Activated T-cell treated with anti-CD3 and anti-CD28 coated beads, Interleukin-2, amount 50 U/mL, for 4 hours (primary cell): ENCODE measurements around the gene ENPP6. TPM values are rescaled to one million over a fixed set of nuclear protein-coding genes. Genes with fewer than 3 reads are reported as not detected.
"Not testable (repeated sequence)": the region's sequence is repeated elsewhere in the genome, so short reads cannot be mapped to it uniquely, and the experiment has no call there.

Experiments
- ATAC-seq, 2 donors: fragments of 200-7000 bp; cut with Tn5 transposase; one replicate each; pipeline ENCODE4 v1.10.0; 2021
- DNase-seq: peaks from one replicate; pipeline ENCODE4 v3.0.0-alpha.2; 2020
- H3K27me3 Mint-ChIP-seq: one replicate; pipeline ENCODE4 v1.8.0; 2021; ENCODE audit warnings: low read depth, mixed read lengths
- H3K36me3 Mint-ChIP-seq: one replicate; pipeline ENCODE4 v1.8.0; 2022; ENCODE audit warnings: mixed read lengths; ENCODE audit not compliant: insufficient read depth
- H3K4me1 Mint-ChIP-seq: one replicate; pipeline ENCODE4 v1.8.0; 2021; ENCODE audit warnings: low read depth, mixed read lengths
- H3K4me3 Mint-ChIP-seq: one replicate; pipeline ENCODE4 v1.8.0; 2021; ENCODE audit warnings: mild to moderate bottlenecking, moderate library complexity, mixed read lengths
- H3K9me3 Mint-ChIP-seq: one replicate; pipeline ENCODE4 v1.8.0; 2021; ENCODE audit warnings: mixed read lengths
- total RNA-seq, 3 donors: library from RNA; stranded (reverse); gene quantifications; one replicate each; pipeline ENCODE4 v1.2.1, GENCODE V29; 2021

ENPP6 gene
- total RNA-seq, 3 donors from 2014 or later = 0.11 TPM; not detected in 2

DNA sequence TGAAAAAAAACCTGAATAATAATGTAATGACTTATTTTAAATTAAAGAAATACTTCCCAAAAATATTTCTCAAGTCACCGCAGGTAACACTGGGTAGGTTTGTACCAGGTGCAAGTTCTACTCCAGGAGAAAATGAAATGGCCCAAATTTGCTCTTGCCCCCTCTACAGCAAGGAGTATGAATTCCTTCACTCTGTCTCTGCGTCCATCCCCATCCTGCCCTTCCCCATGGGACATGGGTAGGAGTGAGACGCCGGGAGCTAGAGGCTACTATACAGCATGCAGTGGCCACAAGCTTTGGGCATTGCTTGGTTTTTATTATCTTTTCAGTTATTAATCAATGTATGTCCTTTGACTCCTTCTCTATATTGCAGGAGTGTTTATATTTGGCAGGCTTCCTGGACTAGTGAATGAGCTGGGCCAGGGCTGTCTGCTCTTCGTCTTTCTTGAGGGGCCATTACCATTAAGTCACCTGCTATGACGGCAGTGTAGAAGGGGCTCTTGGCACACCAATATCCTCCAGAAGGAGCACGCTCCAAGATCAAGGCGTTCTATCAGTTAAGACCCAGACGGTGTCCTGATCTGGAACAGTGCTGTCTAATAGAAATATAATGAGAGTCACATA lies 149.6 kb downstream of the ENPP6 start:
- peaks cover 10% of the 10 kb centered on the region for H3K9me3 Mint-ChIP-seq
- DNase-seq = no peak
- no peaks in the 10 kb centered on the region for H3K36me3 Mint-ChIP-seq
- ATAC-seq = no peak
- peaks cover 27% of the 10 kb centered on the region for H3K27me3 Mint-ChIP-seq
- no peaks in the 10 kb centered on the region for H3K4me1 Mint-ChIP-seq
- no peak overlapping the region for H3K4me3 Mint-ChIP-seq

DNA sequence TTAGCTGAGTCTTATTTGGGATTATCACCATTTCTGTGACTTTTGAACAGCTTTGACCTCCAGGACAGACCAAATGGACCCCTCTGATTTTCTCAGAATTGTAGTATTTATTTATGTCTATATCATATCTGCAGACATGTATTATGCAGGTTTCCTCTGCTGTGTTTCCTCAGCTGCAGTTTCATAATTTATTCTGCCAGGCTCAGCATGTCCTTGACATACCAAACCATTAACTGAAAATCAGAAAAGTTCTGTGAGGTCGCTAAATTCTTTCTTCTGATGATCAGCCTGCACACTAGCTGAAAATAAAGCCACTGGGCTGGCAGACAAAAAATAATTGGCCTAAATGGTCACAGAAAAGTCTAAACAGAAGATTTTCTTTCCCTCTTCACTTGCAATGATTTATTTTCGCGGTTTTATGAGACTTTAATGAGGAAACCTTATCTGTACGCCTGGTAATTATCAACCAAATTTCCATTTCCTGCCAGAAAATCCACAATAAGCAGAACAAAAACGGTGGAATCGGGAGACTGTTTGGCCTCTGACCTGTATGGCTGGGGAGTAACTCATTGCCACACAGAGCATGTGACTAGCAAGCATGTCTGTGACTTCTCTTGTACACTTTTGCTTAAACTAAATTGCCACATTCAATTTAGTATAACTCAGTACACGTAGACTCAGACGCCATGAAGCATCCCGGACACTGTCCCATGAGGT lies 150.9 kb downstream of the ENPP6 start:
- Mint-ChIP-seq H3K36me3 (no peaks in the 10 kb centered on the region), H3K4me1 (no peaks in the 10 kb centered on the region), H3K4me3 (no peak overlapping the region), H3K9me3 (peaks cover 2% of the 10 kb centered on the region), H3K27me3 (peaks cover 29% of the 10 kb centered on the region)
- DNase-seq (no peak), ATAC-seq (no peak)

DNA sequence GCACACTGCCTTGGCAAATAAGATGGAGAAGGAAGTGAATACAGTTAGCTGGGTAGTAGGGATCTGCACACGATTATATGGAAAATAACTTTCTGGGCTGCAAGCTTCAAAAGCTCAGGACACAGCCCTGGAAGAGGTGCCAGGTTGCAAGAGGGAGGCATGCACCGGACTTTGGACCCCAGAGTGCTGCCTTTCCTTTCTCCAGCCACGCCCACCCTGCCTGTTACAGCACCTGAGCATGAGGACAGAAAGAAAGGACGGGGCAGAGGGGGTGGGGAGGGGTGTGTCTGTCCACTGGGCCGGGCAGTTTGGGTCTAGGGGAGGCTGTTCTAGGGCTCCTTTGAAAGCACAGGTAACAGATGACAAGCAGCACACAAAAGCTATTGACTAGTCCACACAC lies 152.8 kb downstream of the ENPP6 start:
- no peak overlapping the region for H3K4me3 Mint-ChIP-seq
- no peaks in the 10 kb centered on the region for H3K36me3 Mint-ChIP-seq
- no peaks in the 10 kb centered on the region for H3K4me1 Mint-ChIP-seq
- DNase-seq = no peak
- no peak for ATAC-seq
- no peaks in the 10 kb centered on the region for H3K9me3 Mint-ChIP-seq
- peaks cover 29% of the 10 kb centered on the region for H3K27me3 Mint-ChIP-seq

DNA sequence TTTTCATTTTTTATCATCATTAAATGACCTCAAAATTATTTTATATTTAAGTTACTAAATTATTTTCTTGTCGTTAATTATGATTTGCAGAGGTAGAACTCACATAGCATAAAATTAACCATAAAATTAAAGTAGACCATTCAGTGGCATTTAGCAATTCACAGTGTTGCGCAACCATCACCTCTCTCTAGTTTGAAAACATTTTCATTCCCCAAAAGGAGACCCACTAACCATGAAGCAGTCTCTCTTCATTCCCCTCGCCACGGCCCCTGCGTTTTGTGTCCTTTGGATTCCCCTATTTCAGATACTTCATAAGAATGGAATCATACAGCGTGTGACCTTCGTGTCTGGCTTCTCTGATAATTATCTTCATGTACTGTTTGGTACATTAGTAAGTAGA lies 154.9 kb downstream of the ENPP6 start:
- Mint-ChIP-seq H3K27me3 (peaks cover 22% of the 10 kb centered on the region), H3K4me1 (no peaks in the 10 kb centered on the region), H3K36me3 (no peaks in the 10 kb centered on the region), H3K4me3 (no peak overlapping the region), H3K9me3 (no peaks in the 10 kb centered on the region)
- ATAC-seq = no peak
- no peak for DNase-seq

DNA sequence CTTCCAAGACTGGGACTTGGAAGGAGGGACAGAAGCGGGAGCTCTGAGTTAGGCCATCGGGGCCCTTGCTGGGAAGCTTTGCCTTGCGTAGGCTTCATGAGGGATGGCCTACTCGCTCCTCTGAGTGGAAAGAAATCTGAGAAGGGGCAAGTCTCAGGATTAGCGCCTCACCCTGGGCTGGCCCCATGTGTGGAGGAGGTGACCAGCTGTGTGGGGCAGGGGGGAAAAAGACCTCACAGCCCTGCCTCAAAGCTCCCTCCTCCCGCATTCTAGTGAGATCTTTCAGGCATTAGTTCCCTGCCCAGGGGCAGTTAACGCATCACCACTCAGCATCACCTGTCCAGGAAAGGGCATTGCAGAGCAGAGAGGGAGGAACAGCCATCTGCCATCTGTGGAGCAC lies 156.1 kb downstream of the ENPP6 start:
- Mint-ChIP-seq H3K27me3 (peaks cover 20% of the 10 kb centered on the region), H3K36me3 (no peaks in the 10 kb centered on the region), H3K9me3 (no peaks in the 10 kb centered on the region), H3K4me3 (no peak overlapping the region), H3K4me1 (no peaks in the 10 kb centered on the region)
- DNase-seq (no peak), ATAC-seq (no peak)

DNA sequence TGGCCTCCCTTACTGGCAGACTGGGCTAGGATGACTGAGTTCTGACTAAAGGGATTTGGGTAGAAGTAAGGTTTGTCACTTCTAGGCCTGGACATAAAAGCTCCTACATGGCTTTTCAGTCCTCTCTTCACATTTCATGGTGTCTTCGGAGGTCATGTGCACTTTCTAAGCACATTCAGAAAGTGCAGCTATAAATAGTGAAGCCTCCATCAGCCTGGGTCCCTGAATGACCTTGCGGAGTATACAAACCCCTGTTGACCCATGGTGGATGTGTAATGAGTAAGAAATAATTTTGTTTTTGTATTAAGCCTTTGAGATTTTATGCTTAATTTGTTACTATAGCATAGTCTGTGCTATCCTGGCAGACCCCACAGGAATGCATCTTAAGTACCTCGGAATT lies 158.6 kb downstream of the ENPP6 start:
- Mint-ChIP-seq H3K4me1 (no peaks in the 10 kb centered on the region), H3K27me3 (peaks cover 9% of the 10 kb centered on the region), H3K9me3 (no peaks in the 10 kb centered on the region), H3K4me3 (no peak overlapping the region), H3K36me3 (no peaks in the 10 kb centered on the region)
- ATAC-seq (no peak), DNase-seq (no peak)

DNA sequence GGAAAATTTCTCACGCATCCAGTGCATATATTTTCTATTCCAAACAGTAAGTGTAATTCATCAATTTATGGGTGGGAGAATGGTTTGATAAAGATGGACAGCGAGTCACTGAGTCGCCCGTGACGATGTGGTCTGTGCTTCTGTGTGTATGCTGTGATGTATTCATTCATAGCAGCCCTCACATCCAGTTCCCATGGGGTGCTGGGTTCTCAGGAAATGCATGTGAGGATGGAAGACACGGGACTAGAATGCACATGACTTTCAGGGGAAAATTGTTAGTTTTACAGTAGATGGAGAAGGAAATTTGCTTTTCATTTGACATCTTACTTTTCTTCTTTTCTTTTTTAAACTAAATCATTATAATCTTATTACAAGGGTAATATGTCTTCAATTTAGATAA lies 159.6 kb downstream of the ENPP6 start:
- no peak for DNase-seq
- no peaks in the 10 kb centered on the region for H3K4me1 Mint-ChIP-seq

DNA sequence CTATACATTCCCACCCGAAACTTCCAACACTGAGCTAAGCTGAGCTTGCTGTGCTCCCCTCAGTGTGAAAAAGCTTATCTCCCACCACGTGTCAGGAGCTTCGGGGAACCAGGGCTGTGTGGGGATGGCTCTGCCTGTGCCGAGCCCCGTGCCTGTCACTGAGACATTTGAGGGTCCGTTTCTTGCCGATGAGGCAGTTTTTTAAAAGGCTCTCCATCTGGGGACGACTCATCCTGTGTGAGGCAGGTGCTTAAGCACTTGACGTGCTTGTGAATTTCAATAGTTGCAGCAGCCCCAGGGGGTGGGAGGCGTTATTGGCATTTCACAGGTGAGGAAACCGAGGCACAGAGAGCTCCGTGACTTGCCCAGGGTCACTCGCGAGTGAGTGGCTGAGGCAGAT lies 160.8 kb downstream of the ENPP6 start:
- H3K36me3 Mint-ChIP-seq = no peaks in the 10 kb centered on the region
- ATAC-seq (no peak), DNase-seq (no peak)
- no peaks in the 10 kb centered on the region for H3K4me1 Mint-ChIP-seq
- peaks cover 15% of the 10 kb centered on the region for H3K27me3 Mint-ChIP-seq
- no peak overlapping the region for H3K4me3 Mint-ChIP-seq
- H3K9me3 Mint-ChIP-seq = peaks cover under 1% of the 10 kb centered on the region

More for the DNA sequence above, 159.6 kb downstream of the ENPP6 start:
- ATAC-seq = no peak
- no peaks in the 10 kb centered on the region for H3K9me3 Mint-ChIP-seq
- no peaks in the 10 kb centered on the region for H3K36me3 Mint-ChIP-seq
- H3K4me3 Mint-ChIP-seq = no peak overlapping the region
- peaks cover 9% of the 10 kb centered on the region for H3K27me3 Mint-ChIP-seq

DNA sequence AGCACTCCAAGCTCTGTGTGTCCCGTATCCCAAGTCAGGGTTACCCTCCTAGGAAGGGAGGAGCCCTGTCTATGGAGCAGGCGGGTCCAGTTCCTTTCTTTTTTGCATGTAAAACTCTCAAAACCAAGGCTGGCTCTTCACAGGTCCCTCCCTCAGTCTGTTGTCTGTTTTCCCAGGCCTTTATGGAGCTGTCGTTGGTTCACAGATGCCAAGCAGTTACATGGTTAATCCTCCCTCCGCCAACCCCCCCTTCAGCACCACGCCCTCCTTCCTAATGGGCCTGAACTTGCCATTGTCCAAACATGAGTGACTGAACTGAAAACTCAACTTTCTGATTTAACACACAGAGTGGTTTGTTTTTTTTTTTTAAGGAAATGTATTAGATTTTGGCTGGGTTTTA lies 164.2 kb downstream of the ENPP6 start:
- Mint-ChIP-seq H3K36me3 (no peaks in the 10 kb centered on the region), H3K4me1 (no peaks in the 10 kb centered on the region), H3K4me3 (no peak overlapping the region), H3K9me3 (peaks cover 7% of the 10 kb centered on the region), H3K27me3 (peaks cover 25% of the 10 kb centered on the region)
- ATAC-seq (no peak), DNase-seq (no peak)

DNA sequence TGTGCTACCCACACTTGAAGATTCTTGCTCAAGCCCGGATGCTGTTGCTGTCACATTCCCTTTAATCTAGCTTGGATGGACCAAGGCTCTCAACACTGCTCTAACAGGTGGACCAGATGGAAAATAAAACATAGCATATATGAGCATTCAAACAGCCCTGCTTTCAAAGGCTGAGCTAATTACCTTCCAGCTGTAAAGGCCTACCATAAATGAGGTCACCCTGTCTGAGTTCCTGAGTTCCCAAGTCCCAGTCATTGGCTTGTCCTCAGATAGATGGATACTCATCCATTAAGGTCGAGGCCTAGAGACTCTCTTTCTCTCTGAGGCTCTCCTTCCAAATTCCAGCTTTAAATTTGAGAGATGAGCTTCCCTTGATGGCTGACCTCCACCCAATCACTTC lies 165.1 kb downstream of the ENPP6 start:
- ATAC-seq (no peak), DNase-seq (no peak)
- Mint-ChIP-seq H3K27me3 (peaks cover 26% of the 10 kb centered on the region), H3K4me1 (no peaks in the 10 kb centered on the region), H3K36me3 (no peaks in the 10 kb centered on the region), H3K4me3 (no peak overlapping the region), H3K9me3 (peaks cover 7% of the 10 kb centered on the region)

DNA sequence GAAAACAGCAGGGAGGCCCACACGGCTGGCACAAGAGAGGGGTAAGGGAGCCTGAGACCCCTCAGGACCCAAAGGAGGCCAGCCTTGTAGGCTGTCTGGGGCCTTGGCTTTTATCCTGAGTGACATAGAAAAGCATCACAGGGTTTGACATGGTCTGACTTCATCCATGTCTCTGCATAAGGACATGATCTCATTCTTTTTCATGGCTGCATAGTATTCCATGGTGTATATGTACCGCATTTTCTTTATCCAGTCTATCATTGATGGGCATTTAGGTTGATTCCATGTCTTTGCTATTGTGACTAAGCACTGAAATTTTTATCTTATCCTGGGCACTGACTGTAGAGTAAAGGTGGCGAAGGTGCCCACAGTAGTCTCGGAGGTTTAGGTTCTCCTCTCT lies 166.4 kb downstream of the ENPP6 start:
- H3K27me3 Mint-ChIP-seq = peaks cover 31% of the 10 kb centered on the region
- H3K36me3 Mint-ChIP-seq, DNase-seq, H3K4me3 Mint-ChIP-seq, ATAC-seq, H3K4me1 Mint-ChIP-seq: not testable (repeated sequence)
- peaks cover 19% of the 10 kb centered on the region for H3K9me3 Mint-ChIP-seq

DNA sequence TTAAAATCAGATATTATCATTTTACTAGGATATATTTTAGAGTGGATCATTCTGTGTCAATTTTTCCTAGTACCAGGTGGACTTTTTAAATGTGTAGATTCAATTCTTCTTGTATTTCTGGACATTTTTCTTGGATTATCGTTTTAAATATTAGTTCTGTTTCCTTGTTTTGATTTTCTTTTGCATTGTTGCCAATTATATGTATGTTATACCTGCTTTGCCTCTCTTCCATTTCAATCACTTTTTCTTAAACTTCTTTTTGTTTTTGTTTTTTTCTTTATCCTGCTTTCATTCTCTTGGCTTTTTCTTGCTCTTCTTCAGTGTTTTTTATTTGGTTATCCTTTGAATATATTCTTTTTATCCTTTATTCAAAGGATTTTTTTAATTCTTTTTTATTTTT lies 171.5 kb downstream of the ENPP6 start:
- Mint-ChIP-seq H3K4me3 (no peak overlapping the region), H3K27me3 (peaks cover 17% of the 10 kb centered on the region), H3K36me3 (no peaks in the 10 kb centered on the region), H3K4me1 (no peaks in the 10 kb centered on the region), H3K9me3 (peaks cover 18% of the 10 kb centered on the region)
- ATAC-seq (no peak), DNase-seq (no peak)

DNA sequence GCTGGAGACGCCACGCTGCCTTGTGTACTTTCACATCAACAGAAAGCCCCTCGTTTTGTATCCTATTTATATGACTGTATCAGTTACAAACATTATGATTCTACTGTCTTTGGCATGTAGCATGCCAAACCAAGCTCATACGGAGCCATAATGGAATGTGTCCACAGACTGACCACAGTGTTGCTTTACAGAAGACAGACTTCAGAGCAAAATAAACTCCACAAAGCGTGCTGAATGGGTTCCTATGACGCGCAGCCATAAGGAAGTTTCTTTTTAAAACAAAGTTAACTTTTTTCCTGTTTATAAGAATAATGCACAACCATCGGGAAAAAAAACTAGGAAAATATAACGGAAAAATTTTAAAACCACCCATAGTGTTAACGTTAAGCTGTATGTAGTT lies 176.5 kb downstream of the ENPP6 start:
- peaks cover 6% of the 10 kb centered on the region for H3K9me3 Mint-ChIP-seq
- ATAC-seq (no peak), DNase-seq (no peak)
- peaks cover 3% of the 10 kb centered on the region for H3K4me1 Mint-ChIP-seq
- H3K27me3 Mint-ChIP-seq = peaks cover 21% of the 10 kb centered on the region
- no peak overlapping the region for H3K4me3 Mint-ChIP-seq
- H3K36me3 Mint-ChIP-seq = no peaks in the 10 kb centered on the region

DNA sequence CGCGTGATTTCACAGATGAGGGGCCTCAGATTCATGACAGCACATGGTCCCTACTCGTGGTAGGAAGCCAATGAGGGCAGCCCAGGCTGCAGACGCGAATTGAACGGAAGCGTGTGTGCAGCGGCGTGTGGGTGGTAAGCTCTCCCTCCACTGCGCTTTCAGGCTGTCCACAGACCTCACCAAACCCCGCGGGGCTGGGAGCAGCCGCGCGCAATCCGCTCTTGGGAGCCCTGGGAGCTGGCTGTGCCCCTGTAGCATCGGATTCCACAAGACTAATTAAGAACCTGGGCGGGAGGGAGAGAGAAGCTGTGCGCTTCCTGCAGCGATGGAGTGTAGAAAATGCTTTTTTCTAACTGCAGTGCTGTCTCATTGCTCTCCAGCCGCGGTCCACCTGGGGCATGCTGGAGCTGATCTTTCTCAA lies 177.7 kb downstream of the ENPP6 start:
- Mint-ChIP-seq H3K4me1 (peaks cover 3% of the 10 kb centered on the region), H3K9me3 (no peaks in the 10 kb centered on the region), H3K27me3 (peaks cover 21% of the 10 kb centered on the region), H3K36me3 (no peaks in the 10 kb centered on the region), H3K4me3 (no peak overlapping the region)
- ATAC-seq (peak; percentile 48 to 54), DNase-seq (no peak)
